ENCODE results near the gene ELF1. TPM values are rescaled to one million over a fixed set of nuclear protein-coding genes. Genes with fewer than 3 reads are reported as not detected.

The ELF1 gene
- total and polyA plus RNA-seq, 2 experiments from 2014 or later: 7.0 to 12.7 TPM

DNA sequence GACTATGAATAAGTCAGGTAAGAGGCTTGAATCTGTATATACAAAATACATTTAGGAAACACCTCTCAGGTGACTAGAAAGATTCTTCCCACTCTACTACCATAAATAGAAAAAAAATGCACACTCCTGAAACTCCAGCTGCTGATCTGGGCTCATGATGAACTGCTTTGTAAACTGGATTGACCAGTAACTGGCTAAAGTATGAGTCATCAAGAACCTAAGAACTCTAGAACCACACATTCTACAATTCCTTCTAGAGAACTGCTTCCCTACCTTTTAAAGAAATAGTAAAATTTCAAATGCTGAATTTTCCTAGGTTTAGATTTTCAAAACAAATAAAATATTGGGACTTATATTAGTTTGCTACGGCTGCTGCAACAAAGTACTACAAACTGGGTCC, 55.2 kb downstream of the ELF1 start:
- H4K20me1 ChIP-seq (replicated peaks; ENCODE audit: insufficient read depth): no peaks in the 10 kb centered on the region
- no peak overlapping the region for H2AFZ ChIP-seq
- ATAC-seq: no peak
- no peak overlapping the region for H3K4me3 ChIP-seq
- H3K36me3 ChIP-seq (ENCODE audit: insufficient read depth): no peaks in the 10 kb centered on the region
- H3K27ac Mint-ChIP-seq: no peak overlapping the region
- H3K27ac ChIP-seq (ENCODE audit: low read depth): no peak overlapping the region
- H3K79me2 ChIP-seq (replicated peaks; ENCODE audit: insufficient read depth): no peaks in the 10 kb centered on the region; the same call in 1 of the 2 replicates
- TF ChIP-seq EZH2 (IDR thresholded peaks at IDR 0.05; ENCODE audit: low read depth, unreplicated experiment) (no peak), POLR2AphosphoS5 (IDR thresholded peaks at IDR 0.05; ENCODE audit: low read depth) (no peak), STAT1 (IDR thresholded peaks at IDR 0.05; ENCODE audit: unreplicated experiment) (no peak), ZNF114 (CRISPR knock-in tag; IDR thresholded peaks at IDR 0.05) (no peak), CREB1 (CRISPR knock-in tag; IDR thresholded peaks at IDR 0.05; ENCODE audit: low read depth) (no peak), EZH2phosphoT487 (IDR thresholded peaks at IDR 0.05; ENCODE audit: unreplicated experiment) (no peak)
- TF ChIP-seq, protein P1, sequence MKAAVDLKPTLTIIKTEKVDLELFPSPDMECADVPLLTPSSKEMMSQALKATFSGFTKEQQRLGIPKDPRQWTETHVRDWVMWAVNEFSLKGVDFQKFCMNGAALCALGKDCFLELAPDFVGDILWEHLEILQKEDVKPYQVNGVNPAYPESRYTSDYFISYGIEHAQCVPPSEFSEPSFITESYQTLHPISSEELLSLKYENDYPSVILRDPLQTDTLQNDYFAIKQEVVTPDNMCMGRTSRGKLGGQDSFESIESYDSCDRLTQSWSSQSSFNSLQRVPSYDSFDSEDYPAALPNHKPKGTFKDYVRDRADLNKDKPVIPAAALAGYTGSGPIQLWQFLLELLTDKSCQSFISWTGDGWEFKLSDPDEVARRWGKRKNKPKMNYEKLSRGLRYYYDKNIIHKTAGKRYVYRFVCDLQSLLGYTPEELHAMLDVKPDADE (IDR thresholded peaks at IDR 0.05): no peak
- TF ChIP-seq, protein P2, sequence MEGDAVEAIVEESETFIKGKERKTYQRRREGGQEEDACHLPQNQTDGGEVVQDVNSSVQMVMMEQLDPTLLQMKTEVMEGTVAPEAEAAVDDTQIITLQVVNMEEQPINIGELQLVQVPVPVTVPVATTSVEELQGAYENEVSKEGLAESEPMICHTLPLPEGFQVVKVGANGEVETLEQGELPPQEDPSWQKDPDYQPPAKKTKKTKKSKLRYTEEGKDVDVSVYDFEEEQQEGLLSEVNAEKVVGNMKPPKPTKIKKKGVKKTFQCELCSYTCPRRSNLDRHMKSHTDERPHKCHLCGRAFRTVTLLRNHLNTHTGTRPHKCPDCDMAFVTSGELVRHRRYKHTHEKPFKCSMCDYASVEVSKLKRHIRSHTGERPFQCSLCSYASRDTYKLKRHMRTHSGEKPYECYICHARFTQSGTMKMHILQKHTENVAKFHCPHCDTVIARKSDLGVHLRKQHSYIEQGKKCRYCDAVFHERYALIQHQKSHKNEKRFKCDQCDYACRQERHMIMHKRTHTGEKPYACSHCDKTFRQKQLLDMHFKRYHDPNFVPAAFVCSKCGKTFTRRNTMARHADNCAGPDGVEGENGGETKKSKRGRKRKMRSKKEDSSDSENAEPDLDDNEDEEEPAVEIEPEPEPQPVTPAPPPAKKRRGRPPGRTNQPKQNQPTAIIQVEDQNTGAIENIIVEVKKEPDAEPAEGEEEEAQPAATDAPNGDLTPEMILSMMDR (conservative IDR thresholded peaks at IDR 0.05; ENCODE audit: low read depth in 2 of 2): no peak
- no peak for DNase-seq (ENCODE audit: low spot score)
- no peak overlapping the region for H3K4me2 ChIP-seq
- no peak overlapping the region for H3K4me3 Mint-ChIP-seq
- H3K27me3 ChIP-seq (ENCODE audit: insufficient read depth): no peaks in the 10 kb centered on the region
- H3K4me1 Mint-ChIP-seq: no peaks in the 10 kb centered on the region
- no peaks in the 10 kb centered on the region for H3K27me3 Mint-ChIP-seq (ENCODE audit: insufficient read depth, low read depth, poor library complexity)
- no peaks in the 10 kb centered on the region for H3K9me3 Mint-ChIP-seq
- no peaks in the 10 kb centered on the region for H3F3A ChIP-seq (replicated peaks; ENCODE audit: low read depth)
- no peaks in the 10 kb centered on the region for H3K4me1 ChIP-seq (ENCODE audit: insufficient read depth)
- no peaks in the 10 kb centered on the region for H3K36me3 Mint-ChIP-seq (ENCODE audit: low read depth)
- H3K9me2 ChIP-seq (ENCODE audit: insufficient read depth): no peaks in the 10 kb centered on the region

DNA sequence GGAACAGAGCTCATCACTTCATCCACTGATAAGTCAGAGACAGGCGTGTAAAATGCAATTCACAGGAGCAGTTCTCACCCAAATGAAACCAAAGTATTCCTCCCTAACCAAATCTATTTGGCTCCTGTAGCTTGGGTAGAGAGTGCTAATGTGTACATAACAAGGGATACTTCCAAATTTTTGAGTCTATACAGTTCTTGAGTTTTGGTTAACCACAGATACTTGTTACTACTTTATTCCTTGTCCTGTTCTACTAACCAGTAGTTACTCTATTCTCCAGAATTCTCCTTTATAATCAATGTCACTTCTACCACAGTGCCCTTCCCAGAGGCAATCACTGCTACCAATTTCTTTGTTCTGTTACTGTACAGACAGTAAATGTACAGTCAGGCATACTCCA, 57.3 kb downstream of the ELF1 start:
- Histone ChIP-seq H4K20me1 (replicated peaks; ENCODE audit: insufficient read depth) (no peaks in the 10 kb centered on the region), H3K27me3 (ENCODE audit: insufficient read depth) (no peaks in the 10 kb centered on the region), H3K9me2 (ENCODE audit: insufficient read depth) (peaks cover 4% of the 10 kb centered on the region; the same call in 1 of the 2 replicates), H2AFZ (no peak overlapping the region), H3K79me2 (replicated peaks; ENCODE audit: insufficient read depth) (no peaks in the 10 kb centered on the region; the same call in 1 of the 2 replicates), H3K27ac (ENCODE audit: low read depth) (no peak overlapping the region), H3K4me3 (no peak overlapping the region), H3K36me3 (ENCODE audit: insufficient read depth) (no peaks in the 10 kb centered on the region; the same call in 1 of the 2 replicates), H3F3A (replicated peaks; ENCODE audit: low read depth) (no peaks in the 10 kb centered on the region), H3K4me2 (no peak overlapping the region), H3K4me1 (ENCODE audit: insufficient read depth) (no peaks in the 10 kb centered on the region)
- peaks cover 3% of the 10 kb centered on the region; the same call in 1 of the 3 replicates for H3K9me3 Mint-ChIP-seq
- no peak overlapping the region for H3K4me3 Mint-ChIP-seq
- H3K4me1 Mint-ChIP-seq: no peaks in the 10 kb centered on the region
- DNase-seq (ENCODE audit: low spot score): no peak
- ATAC-seq: no peak
- H3K36me3 Mint-ChIP-seq (ENCODE audit: low read depth): peaks cover 9% of the 10 kb centered on the region; the same call in 2 of the 3 replicates
- no peak overlapping the region for H3K27ac Mint-ChIP-seq
- peaks cover 2% of the 10 kb centered on the region for H3K27me3 Mint-ChIP-seq (ENCODE audit: insufficient read depth, low read depth, poor library complexity)
- TF ChIP-seq, protein P2 (conservative IDR thresholded peaks at IDR 0.05; ENCODE audit: low read depth in 2 of 2): no peak
- TF ChIP-seq EZH2phosphoT487 (IDR thresholded peaks at IDR 0.05; ENCODE audit: unreplicated experiment): no peak
- TF ChIP-seq, protein P3, sequence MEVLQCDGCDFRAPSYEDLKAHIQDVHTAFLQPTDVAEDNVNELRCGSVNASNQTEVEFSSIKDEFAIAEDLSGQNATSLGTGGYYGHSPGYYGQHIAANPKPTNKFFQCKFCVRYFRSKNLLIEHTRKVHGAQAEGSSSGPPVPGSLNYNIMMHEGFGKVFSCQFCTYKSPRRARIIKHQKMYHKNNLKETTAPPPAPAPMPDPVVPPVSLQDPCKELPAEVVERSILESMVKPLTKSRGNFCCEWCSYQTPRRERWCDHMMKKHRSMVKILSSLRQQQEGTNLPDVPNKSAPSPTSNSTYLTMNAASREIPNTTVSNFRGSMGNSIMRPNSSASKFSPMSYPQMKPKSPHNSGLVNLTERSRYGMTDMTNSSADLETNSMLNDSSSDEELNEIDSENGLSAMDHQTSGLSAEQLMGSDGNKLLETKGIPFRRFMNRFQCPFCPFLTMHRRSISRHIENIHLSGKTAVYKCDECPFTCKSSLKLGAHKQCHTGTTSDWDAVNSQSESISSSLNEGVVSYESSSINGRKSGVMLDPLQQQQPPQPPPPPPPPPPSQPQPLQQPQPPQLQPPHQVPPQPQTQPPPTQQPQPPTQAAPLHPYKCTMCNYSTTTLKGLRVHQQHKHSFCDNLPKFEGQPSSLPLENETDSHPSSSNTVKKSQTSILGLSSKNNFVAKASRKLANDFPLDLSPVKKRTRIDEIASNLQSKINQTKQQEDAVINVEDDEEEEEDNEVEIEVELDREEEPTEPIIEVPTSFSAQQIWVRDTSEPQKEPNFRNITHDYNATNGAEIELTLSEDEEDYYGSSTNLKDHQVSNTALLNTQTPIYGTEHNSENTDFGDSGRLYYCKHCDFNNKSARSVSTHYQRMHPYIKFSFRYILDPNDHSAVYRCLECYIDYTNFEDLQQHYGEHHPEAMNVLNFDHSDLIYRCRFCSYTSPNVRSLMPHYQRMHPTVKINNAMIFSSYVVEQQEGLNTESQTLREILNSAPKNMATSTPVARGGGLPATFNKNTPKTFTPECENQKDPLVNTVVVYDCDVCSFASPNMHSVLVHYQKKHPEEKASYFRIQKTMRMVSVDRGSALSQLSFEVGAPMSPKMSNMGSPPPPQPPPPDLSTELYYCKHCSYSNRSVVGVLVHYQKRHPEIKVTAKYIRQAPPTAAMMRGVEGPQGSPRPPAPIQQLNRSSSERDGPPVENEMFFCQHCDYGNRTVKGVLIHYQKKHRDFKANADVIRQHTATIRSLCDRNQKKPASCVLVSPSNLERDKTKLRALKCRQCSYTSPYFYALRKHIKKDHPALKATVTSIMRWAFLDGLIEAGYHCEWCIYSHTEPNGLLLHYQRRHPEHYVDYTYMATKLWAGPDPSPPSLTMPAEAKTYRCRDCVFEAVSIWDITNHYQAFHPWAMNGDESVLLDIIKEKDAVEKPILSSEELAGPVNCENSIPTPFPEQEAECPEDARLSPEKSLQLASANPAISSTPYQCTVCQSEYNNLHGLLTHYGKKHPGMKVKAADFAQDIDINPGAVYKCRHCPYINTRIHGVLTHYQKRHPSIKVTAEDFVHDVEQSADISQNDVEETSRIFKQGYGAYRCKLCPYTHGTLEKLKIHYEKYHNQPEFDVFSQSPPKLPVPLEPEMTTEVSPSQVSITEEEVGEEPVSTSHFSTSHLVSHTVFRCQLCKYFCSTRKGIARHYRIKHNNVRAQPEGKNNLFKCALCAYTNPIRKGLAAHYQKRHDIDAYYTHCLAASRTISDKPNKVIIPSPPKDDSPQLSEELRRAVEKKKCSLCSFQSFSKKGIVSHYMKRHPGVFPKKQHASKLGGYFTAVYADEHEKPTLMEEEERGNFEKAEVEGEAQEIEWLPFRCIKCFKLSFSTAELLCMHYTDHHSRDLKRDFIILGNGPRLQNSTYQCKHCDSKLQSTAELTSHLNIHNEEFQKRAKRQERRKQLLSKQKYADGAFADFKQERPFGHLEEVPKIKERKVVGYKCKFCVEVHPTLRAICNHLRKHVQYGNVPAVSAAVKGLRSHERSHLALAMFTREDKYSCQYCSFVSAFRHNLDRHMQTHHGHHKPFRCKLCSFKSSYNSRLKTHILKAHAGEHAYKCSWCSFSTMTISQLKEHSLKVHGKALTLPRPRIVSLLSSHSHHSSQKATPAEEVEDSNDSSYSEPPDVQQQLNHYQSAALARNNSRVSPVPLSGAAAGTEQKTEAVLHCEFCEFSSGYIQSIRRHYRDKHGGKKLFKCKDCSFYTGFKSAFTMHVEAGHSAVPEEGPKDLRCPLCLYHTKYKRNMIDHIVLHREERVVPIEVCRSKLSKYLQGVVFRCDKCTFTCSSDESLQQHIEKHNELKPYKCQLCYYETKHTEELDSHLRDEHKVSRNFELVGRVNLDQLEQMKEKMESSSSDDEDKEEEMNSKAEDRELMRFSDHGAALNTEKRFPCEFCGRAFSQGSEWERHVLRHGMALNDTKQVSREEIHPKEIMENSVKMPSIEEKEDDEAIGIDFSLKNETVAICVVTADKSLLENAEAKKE (CRISPR knock-in tag; IDR thresholded peaks at IDR 0.05): no peak
- no peak for TF ChIP-seq CREB1 (CRISPR knock-in tag; IDR thresholded peaks at IDR 0.05; ENCODE audit: low read depth)
- TF ChIP-seq EZH2 (IDR thresholded peaks at IDR 0.05; ENCODE audit: low read depth, unreplicated experiment): no peak
